ENCODE measurements around the gene CDX1.

- TF ChIP-seq, protein P1, sequence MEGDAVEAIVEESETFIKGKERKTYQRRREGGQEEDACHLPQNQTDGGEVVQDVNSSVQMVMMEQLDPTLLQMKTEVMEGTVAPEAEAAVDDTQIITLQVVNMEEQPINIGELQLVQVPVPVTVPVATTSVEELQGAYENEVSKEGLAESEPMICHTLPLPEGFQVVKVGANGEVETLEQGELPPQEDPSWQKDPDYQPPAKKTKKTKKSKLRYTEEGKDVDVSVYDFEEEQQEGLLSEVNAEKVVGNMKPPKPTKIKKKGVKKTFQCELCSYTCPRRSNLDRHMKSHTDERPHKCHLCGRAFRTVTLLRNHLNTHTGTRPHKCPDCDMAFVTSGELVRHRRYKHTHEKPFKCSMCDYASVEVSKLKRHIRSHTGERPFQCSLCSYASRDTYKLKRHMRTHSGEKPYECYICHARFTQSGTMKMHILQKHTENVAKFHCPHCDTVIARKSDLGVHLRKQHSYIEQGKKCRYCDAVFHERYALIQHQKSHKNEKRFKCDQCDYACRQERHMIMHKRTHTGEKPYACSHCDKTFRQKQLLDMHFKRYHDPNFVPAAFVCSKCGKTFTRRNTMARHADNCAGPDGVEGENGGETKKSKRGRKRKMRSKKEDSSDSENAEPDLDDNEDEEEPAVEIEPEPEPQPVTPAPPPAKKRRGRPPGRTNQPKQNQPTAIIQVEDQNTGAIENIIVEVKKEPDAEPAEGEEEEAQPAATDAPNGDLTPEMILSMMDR (IDR thresholded peaks at IDR 0.05; ENCODE audit: insufficient read depth, low read length) = no peak
- TF ChIP-seq POLR2AphosphoS5 (IDR thresholded peaks at IDR 0.05; ENCODE audit: low read depth) (no peak), REST (IDR thresholded peaks at IDR 0.05; ENCODE audit: insufficient replicate concordance, low read depth) (no peak)
Observed at GRCh38 chr5:150144246-150144801, 22.3 kb upstream of the CDX1 start.

Data from HL-60 (cell line).